HEK293 (cell line): ENCODE measurements around the gene FAM110A.

Experiments used
- CTCF ChIA-PET: fragments of 350-600 bp; formaldehyde crosslinking; extraction: SDS; loops from one replicate; lab custom pipeline; 2021; ENCODE audit warnings: antibody characterized with exemption; lab: Yijun Ruan, JAX
- POLR2A ChIA-PET: fragments of 300-600 bp; formaldehyde crosslinking; extraction: SDS; loops from one replicate; lab custom pipeline; 2020; ENCODE audit warnings: antibody characterized with exemption, inconsistent platforms; lab: Yijun Ruan, JAX
- H3K27ac ChIP-seq: fragments of 200-500 bp; sonication (Bioruptor generic); 2 replicates; pipeline ENCODE4 v1.5.1; 2014; ENCODE audit warnings: low read depth, low read length, control low read depth, inconsistent platforms; ENCODE audit errors: extremely low read depth
- H3K36me3 ChIP-seq, 2 experiments: fragments of 200-500 bp in 1 of 2; sonication (Bioruptor generic) in 1 of 2; 1 replicate in 1 of 2; 2 replicates in 1 of 2; pipeline ENCODE4 v1.5.1; 2014 to 2017; ENCODE audit warnings: inconsistent platforms in 2 of 2, low read length in 2 of 2; ENCODE audit not compliant: control insufficient read depth in 2 of 2, insufficient read depth in 1 of 2
- H3K4me1 ChIP-seq: fragments of 200-500 bp; sonication (Bioruptor generic); 2 replicates; pipeline ENCODE4 v1.5.1; 2014; ENCODE audit warnings: mild to moderate bottlenecking, low read length, inconsistent platforms; ENCODE audit not compliant: control insufficient read depth, insufficient read depth
- H3K4me3 ChIP-seq: 2 replicates; pipeline ENCODE4 v1.5.1; 2011; ENCODE audit warnings: low read depth, mild to moderate bottlenecking, control low read depth, low read length, moderate library complexity
- H3K9me3 ChIP-seq: fragments of 200-500 bp; sonication (Bioruptor generic); 2 replicates; pipeline ENCODE4 v1.5.1; 2014; ENCODE audit warnings: low read depth, low read length, inconsistent platforms; ENCODE audit not compliant: control insufficient read depth, insufficient read depth
- MYNN ChIP-seq: fragments of 450-650 bp; formaldehyde crosslinking; IDR thresholded peaks from 2 replicates; pipeline ENCODE4 v1.5.1; 2016; ENCODE audit warnings: missing biosample characterization, missing genetic modification characterization, borderline replicate concordance
- SCRT2 ChIP-seq: fragments of 450-650 bp; formaldehyde crosslinking; IDR thresholded peaks from 2 replicates; pipeline ENCODE4 v1.5.1; 2016; ENCODE audit warnings: missing biosample characterization, missing genetic modification characterization
- ZBTB20 ChIP-seq: fragments of 450-650 bp; formaldehyde crosslinking; IDR thresholded peaks from 2 replicates; pipeline ENCODE4 v1.5.1; 2016; ENCODE audit warnings: missing biosample characterization, missing genetic modification characterization
- ZNF148 ChIP-seq: fragments of 450-650 bp; formaldehyde crosslinking; IDR thresholded peaks from 2 replicates; pipeline ENCODE4 v1.5.0; 2017; ENCODE audit warnings: missing biosample characterization, missing genetic modification characterization, borderline replicate concordance
- ZNF302 ChIP-seq: fragments of 450-650 bp; formaldehyde crosslinking; IDR thresholded peaks from 2 replicates; pipeline ENCODE4 v1.5.1; 2016; ENCODE audit warnings: missing biosample characterization, missing genetic modification characterization, low read depth
- ZNF335 ChIP-seq: fragments of 450-650 bp; formaldehyde crosslinking; conservative IDR thresholded peaks from 2 replicates; pipeline ENCODE4 v1.5.1; 2016; ENCODE audit warnings: missing biosample characterization, missing genetic modification characterization
- ZNF350 ChIP-seq: fragments of 450-650 bp; formaldehyde crosslinking; IDR thresholded peaks from 2 replicates; pipeline ENCODE4 v1.5.0; 2017; ENCODE audit warnings: missing biosample characterization, mild to moderate bottlenecking, missing genetic modification characterization
- ZNF366 ChIP-seq: fragments of 450-650 bp; formaldehyde crosslinking; conservative IDR thresholded peaks from 2 replicates; pipeline ENCODE4 v1.5.1; 2016; ENCODE audit warnings: missing biosample characterization, missing genetic modification characterization
- ZNF398 ChIP-seq: fragments of 450-650 bp; formaldehyde crosslinking; IDR thresholded peaks from 2 replicates; pipeline ENCODE4 v1.5.1; 2017; ENCODE audit warnings: missing biosample characterization, missing genetic modification characterization
- ZNF623 ChIP-seq: fragments of 450-650 bp; formaldehyde crosslinking; IDR thresholded peaks from 2 replicates; pipeline ENCODE4 v1.5.1; 2016; ENCODE audit warnings: missing biosample characterization, missing genetic modification characterization
- ZNF76 ChIP-seq: fragments of 450-650 bp; formaldehyde crosslinking; IDR thresholded peaks from 2 replicates; pipeline ENCODE4; 2016; ENCODE audit warnings: low read depth, missing biosample characterization, missing genetic modification characterization, borderline replicate concordance

The FAM110A gene

GRCh38 chr20:879626-880025 is 46.1 kb downstream of the FAM110A start:
- Histone ChIP-seq H3K4me3 (no peak overlapping the region), H3K9me3 (no peaks in the 10 kb centered on the region), H3K27ac (no peak overlapping the region), H3K4me1 (no peaks in the 10 kb centered on the region)
- ChIA-PET POLR2A (no interaction called here), CTCF (interaction anchor here (0.6 kb wide), 1 partner anchor 70 kb away, joined by 3 read pairs; no protein-coding TSS in a partner anchor)
- TF ChIP-seq ZNF350 (tag by site-specific recombination) (no peak), MYNN (tag by site-specific recombination) (no peak), ZNF302 (tag by site-specific recombination) (no peak), SCRT2 (tag by site-specific recombination) (peak; percentile 64)
- TF ChIP-seq, all 188 proteins: peak for 1
- no peaks in the 10 kb centered on the region for H3K36me3 ChIP-seq

GRCh38 chr20:881051-881782 is 47.7 kb downstream of the FAM110A start:
- Histone ChIP-seq H3K36me3 (no peaks in the 10 kb centered on the region), H3K4me3 (no peak overlapping the region), H3K9me3 (no peaks in the 10 kb centered on the region), H3K27ac (no peak overlapping the region), H3K4me1 (no peaks in the 10 kb centered on the region)
- TF ChIP-seq ZBTB20 (peak; percentile 52; the same call in 1 of the 2 replicates), ZNF623 (peak; percentile 86), ZNF302 (tag by site-specific recombination) (no peak), ZNF398 (tag by site-specific recombination) (peak; percentile 51), ZNF335 (tag by site-specific recombination) (peak; percentile 44), ZNF76 (tag by site-specific recombination) (no peak), ZNF366 (tag by site-specific recombination) (0 out of 2 replicates have a peak, but pooled peaks have one; percentile 22)
- POLR2A ChIA-PET: no interaction called here
- CTCF ChIA-PET: no interaction called here

- H3K27ac ChIP-seq: no peak overlapping the region
- TF ChIP-seq ZNF148 (tag by site-specific recombination): no peak
- ChIA-PET CTCF (no interaction called here), POLR2A (no interaction called here)
- no peaks in the 10 kb centered on the region for H3K9me3 ChIP-seq
- H3K4me3 ChIP-seq: no peak overlapping the region
- H3K4me1 ChIP-seq: no peaks in the 10 kb centered on the region
- no peaks in the 10 kb centered on the region for H3K36me3 ChIP-seq
These were observed 48.2 kb downstream of the FAM110A start for GRCh38 chr20:881783-882144.
